HG03108 (cell line): ENCODE measurements around the gene PIM2.
A peak's percentile ranks its signal among the peaks of the same experiment; 100 is the strongest.
"Not testable (repeated sequence)": the region's sequence is repeated elsewhere in the genome, so short reads cannot be mapped to it uniquely, and the experiment has no call there.

Source experiments
- ATAC-seq: cut with Tn5 transposase; IDR thresholded peaks from one replicate; pipeline ENCODE4 v1.9.1; 2021; ENCODE audit warnings: moderate library complexity; ENCODE audit not compliant: unreplicated experiment

PIM2 gene

DNA sequence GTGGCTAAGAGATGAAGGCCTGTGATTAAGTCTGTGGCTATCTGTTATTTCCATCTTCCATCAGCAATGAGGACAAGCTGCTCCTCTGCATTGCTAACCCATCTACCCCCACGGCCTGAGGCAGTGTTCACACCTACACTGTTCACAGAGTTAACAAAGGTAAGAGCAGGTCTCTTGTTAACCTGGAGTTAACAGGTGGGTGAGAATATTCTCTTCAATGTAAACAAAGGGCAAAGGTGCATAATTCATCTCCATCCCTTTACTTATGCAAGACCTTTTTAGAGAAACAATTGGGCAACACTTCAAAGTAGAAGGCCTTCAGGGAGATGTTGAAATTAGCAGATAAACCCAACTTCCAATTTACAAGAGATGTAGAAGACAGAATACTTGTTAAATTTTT lies 10.2 kb downstream of the PIM2 start:
- ATAC-seq, result no peak

DNA sequence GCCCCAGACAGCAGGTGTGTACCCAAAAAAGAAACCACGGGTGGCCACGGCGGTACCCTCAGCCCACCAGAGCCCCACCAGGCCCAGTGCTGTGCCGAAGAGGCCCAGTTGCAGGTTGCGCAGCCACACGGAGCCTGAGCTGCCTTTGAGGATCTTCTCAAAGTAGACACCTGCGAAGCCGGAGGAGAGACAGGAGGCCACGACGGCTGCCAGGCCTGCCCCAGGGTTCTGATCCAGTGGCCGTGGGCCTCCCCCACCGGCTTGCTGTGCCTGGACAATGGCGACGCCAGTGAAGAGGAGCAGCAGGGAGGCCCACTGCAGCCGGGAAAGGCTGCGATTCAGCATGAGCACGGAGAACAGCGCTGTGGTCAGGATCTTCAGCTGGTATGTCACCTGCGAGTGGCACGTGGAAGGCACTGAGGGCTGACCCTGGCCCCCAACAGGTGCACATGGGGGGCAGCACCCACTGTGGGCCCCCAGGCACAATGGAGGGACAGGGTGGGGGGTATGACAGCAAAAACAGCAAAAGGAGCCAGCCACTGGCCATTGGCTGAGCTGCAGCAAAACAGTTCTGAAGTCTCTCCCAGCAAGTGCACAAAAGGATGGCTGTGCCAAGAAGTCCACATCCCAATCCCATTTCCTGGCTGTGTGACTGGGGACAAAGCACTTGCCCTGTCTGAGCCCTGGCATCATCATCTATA lies 13.6 kb downstream of the PIM2 start:
- ATAC-seq, result no peak

DNA sequence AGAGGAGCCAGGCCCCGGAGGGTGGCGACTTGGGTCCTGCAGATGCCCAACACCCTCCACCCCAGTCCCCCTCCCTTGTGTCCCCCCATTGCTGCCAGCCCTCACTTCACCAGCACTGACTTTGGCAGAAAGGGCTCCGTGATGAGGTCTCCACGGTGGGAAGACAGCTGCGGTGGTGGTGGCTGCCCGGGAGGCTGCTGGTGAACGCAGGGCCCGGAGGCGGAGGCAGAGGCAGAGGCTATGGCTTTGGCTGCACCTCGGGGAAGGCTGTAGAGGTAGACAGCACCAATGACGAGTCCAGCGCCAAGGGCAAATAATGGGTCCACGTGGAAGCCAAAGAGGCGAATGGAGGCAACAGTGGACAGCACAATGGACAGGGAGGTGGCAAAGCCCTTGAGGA lies 14.2 kb downstream of the PIM2 start:
- ATAC-seq, result no peak

DNA sequence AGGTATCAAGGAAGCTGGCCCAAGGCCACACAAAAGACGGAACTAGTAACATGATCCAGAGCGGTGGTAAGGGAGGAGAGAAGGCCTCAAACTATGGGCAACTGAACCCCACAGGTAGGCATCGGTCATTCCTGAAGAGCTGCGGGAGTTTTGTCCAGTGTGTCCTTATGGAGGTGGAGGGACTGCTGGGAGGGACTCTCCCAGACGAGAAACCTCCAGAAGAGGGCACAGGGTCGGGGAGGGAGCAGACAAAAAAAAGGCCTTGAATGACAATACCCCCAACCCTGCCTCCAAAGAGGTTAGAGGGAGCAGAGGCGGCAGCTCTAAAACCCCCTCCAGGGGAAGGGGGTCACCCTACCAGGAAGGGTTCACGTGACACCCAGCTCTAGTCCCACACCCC lies 14.6 kb downstream of the PIM2 start:
- ATAC-seq, result no peak

DNA sequence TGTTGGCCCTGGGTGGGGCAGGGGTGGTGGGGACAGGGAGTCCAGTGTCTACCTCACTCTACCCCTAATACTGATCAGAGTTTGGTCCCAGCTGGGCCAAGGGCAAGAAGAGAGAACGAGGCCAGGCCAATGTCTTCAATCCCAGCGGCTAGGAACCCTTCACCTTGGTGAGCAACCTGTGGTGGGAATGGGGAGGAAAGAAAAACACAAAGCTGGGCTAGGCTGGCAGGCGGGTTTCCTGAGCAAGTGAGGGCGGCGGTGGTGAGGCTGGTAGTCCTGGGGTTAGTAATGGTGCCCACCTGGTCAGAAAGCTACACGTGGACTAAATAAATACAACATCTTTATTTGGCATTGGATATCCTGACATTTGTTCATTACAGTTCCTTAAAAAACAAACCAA lies 15.5 kb downstream of the PIM2 start:
- no peak for ATAC-seq

DNA sequence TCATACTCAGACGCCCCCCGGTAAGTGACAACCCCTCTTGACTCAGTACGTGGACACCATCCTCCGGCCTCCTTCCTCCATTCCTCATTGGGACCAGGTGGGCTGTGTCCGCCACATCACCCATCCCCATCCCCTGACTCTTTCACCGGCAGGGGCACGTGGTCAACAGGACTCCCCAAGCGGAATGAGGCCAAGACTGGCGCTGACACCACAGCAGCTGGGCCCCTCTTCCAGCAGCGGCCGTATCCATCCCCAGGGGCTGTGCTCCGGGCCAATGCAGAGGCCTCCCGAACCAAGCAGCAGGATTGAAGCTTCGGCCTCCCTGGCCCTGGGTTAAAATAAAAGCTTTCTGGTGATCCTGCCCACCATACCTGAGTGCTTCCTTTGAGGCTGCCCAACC lies 16.0 kb downstream of the PIM2 start:
- ATAC-seq, result no peak

DNA sequence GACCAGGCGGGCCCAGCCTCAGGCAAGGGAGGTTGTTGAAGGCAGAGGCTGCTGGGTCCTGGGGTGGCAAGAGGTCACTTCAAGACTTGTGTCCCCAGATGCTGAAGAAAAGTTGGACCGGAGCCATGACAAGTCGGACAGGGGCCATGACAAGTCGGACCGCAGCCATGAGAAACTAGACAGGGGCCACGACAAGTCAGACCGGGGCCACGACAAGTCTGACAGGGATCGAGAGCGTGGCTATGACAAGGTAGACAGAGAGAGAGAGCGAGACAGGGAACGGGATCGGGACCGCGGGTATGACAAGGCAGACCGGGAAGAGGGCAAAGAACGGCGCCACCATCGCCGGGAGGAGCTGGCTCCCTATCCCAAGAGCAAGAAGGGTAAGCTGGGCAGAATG lies 16.7 kb downstream of the PIM2 start:
- no peak for ATAC-seq

DNA sequence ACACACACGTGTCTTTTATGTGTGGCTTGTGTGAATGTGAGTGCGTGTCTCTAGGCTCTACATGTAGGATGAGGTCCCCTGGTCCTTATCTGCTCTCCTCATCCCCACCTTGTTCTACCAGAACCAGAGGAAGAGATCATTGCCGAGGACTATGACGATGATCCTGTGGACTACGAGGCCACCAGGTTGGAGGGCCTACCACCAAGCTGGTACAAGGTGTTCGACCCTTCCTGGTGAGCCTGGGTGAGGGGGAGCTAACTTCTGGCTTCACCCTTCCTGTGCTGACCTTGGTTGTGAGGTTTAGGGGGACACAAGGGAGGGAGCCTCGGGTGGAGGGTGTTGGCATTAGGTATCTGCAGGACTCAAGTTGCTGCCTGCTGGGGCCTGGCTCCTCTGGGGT lies 17.8 kb downstream of the PIM2 start:
- ATAC-seq, result no peak

DNA sequence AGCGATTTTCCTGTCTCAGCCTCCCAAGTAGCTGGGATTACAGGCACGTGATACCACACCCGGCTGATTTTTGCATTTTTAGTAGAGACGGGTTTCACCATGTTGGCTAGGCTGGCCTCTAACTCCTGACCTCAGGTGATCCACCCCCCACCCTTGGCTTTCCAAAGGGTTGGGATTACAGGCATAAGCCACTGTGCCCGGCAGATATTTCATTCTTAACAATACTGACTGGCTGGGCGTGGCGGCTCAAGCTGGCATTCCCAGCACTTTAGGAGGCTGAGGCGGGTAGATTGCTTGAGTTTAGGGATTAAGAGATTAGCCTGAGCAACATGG lies 19.8 kb downstream of the PIM2 start:
- no peak for ATAC-seq

DNA sequence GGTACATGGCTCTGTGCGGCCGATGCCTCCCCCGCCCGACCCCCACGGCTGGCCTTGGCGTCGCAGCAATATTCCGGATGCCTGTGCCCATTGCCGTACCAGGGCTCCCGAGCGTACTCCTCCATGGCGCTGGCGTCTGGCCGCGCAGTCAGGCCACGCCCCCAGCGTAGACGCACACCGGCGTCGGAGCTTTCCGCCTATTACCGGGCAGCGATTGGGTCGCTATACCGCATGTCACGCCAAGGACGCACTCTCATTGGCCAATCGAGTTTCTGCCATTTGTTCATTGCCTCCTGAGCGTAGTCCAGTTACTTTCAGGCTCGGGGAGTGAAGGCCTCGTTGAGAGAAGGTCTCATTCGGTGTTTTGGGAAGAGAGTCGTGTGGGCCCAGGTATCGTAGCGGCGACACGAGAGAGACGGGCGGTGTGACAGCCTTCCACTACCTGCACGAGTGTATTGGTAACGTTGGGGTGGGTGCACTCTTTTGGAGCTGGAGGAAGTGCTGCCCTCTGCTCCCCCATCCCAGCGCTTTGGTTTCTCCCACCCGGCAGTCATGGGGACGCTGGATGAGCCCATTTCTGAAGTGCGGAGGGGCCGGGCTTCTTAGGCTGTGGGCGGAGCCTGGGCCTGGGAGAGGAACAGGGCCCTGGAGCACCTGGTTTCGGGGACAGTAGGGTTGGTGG lies 21.1 kb downstream of the PIM2 start, which contains the start of the genes PQBP1 and TIMM17B:
PQBP1 (plus strand) TSS at position 306 of the 682 bp plus-strand sequence. CDS start 580 bp downstream, outside the sequence.
TIMM17B (minus strand) TSS at position 144 of the 682 bp plus-strand sequence; CDS start at position 125, 19 bp downstream.
- ATAC-seq, result peak; percentile 89

DNA sequence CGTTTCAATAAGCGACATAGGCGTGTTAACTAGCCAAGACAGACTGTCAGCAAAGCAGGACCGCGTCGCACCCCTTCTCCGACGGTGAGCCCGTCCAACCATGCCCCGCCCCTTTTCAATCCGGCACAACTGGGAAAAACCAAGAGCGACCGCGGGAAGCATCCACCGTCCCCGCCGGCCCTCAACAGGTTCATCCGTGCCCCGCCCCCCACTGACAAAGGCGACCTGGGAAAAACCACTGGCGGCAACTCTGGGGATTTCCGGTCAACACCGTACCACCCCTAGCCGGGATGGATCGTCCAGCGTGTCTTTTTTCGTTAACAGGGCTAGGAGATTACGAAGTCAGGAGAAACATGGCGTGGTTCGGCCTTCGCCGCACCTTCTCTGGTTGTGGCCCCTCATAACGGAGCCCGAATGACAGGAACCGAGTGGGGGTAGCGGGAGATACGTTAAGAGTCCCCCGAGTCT lies 21.6 kb downstream of the PIM2 start:
- peak; percentile 2 for ATAC-seq

DNA sequence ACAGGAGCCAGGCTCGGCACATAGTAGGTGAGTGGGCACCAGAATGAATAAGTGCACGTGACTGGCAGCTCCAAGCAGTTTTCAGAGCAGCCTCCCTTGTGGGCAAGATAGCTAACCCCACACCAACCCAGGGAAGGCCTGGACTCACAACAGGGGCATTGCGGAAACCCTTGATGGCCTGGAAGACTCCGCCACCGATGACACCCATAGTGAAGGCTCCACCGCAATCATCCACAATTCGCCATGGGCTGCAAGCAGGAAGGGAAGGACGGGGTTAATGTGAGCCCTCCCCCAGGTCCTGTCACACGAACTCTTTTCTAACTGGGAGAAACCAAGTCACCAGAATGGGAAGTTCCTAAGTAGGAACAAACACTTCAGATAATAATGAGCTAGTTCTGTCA lies 22.2 kb downstream of the PIM2 start:
- no peak for ATAC-seq

DNA sequence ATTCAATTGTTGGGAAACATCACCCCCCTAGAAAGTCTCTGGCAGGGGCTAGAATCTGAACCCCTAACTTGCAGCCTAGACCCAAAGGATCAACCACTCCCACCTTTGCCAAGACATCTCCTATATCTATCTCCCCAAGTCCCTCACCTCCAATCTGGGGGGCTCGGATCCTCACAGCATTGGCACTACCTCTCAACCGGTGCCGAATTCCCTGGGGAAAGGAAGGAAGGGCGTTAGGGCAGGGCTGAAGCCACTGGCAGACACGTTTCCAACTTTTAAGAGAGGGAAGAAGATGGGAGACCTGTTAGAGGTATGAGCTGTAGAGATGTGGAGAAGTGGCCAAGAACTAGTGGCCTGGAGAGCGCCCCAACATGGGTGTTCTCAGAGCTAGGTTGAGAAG lies 23.9 kb downstream of the PIM2 start:
- no peak for ATAC-seq

DNA sequence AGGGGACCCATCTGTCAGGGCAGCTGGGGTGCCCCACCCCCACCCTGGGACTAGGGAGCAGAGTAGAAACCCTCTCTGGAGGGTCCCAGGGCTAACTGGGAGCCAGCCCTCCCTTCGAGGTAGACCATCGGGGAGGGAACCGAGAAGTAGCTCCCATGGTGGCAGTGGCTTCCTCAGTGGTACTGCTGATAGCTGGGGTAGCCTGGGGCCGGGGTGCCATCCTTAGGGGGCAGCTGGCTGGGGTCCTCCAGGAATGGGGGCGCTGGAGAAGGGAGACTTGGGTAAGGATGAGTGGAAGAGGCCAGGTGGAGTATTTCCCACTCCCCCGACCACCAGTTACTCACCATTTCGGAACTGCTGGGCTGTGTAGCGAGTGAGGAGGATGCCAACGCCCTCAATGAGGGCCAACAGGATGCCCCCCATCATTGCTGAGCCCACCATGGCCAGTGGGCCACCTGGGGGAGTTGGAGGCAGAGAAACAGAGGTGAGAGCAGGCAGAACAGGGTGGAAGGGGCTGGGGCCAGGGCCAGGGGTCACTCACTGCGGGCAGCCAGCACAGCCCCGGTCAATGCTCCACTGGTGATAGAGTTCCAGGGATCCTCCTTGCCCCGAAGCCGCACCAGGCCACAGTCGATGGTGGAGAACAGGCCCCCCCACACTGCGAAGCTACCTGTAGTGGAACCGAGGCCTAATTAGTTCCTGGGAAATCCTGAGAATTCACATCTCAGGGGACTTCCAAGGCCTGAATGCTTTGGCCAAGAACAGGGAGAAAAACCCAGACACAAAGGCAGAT lies 25.1 kb downstream of the PIM2 start:
- no peak for ATAC-seq

DNA sequence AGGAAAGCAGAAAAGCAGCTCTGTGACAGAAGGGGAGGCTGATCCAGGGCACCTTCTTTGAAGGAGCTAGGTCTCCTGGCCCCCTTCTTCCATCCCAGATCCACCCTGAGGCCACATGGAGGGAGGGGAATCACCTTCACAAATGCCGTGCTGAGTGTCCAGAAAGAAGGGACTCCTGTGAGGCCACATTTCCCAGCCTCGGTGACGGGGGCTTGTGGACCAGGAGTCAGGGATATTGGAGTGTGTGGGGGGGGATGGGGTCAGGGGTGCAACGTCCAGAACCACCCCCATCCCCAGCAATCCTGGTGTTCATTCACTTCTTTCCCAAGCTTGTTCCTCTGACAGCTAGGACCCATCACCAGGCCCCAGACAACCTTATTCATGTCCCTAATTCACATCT lies 25.9 kb downstream of the PIM2 start:
- ATAC-seq, result no peak

DNA sequence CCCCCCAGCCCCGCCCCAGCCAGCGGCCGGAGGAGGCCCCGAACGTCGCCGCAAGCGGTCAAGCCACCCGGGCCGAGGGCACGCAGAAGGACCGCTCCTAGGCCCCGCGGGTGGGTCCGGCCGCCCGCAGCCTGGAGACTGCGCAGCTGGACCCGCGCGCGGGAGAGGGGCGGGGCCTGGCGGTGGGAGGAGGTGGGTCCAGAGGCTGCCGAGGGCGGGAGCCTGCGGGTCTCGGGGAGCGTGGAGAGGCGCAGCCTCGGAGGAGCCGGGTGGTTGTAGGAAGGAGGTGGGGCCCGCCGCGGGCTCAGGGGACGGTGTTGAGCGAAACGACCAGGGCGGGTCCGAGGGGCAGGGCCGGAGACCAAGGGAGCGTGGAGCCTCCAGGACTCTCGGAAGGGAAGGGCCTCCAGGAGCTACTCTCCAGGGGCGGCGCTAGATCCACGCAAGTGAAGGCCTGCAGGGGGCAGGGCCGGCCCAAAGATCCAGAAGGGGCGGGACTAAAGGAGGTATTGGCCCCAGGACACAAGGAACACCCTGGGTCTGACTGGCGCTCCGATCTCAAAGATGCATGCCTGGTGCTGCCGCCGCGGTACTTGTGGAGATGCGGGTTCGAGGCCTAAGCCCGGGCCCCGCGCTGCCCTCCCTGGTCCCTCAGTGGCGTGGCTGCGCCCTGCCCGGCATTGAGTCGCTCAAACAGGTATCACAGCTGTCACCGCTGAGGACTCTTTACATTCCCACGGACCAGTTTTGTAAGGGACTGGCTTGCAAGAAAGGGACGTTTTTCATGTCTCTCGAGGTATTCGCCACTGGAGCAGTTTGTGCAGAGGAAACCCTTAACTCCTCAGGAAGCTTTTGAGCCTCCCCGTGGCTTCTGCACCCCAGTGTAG lies 27.2 kb downstream of the PIM2 start:
- peak; percentile 78 for ATAC-seq

DNA sequence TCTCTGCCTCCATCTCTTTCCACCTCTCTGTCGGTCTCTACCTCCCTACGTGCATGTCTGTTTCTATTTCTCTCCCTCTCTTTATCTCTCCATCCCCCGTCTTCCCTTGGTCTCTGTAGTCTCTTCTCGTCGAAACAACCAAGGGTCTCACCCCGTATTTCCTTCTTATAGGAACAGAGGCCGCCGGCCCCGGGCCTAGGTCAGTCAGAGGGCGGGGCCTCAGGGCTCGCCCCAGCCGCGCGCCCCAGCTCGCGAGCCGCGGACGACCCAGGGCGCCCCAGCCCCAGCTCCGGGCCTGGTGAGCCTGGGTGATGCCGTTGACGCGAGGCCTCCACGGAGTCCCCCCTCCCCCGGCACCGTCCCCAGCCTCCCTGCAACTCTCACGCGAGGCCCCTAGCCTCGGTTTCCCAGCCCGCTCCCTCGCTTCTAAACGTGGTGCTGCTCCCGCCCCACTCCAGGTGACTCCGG lies 27.9 kb downstream of the PIM2 start:
- peak; percentile 37 for ATAC-seq

DNA sequence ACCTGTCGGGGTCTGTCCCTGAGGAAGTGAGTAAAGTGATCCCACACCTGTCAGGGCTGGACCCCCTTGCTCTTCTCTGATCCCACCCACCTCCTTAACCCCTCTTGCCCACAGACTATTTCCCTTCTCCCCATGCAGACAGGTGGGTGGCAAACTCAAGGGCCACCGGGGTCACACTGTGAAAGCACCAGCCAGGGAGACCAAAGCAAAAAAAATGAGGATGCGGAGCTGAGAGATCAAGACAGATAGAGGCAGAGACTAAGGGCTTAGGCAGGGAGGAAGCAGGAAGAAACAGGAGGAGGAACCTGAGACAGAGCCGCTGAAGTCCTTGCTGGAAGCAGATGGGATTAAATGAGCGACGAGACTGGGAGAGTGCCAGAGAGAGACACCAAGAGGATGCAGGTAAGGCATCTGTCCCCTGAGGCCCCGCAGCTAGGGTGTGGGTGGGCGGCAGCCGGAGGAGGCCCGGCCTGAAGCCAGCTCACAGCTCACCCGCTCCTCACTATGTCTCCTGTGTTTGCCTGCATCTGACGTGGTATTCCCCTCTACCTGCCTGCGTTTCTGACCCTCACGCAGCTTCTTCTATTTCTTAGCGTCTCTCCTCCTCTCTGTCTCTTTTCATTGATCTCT lies 28.4 kb downstream of the PIM2 start:
- no peak for ATAC-seq

DNA sequence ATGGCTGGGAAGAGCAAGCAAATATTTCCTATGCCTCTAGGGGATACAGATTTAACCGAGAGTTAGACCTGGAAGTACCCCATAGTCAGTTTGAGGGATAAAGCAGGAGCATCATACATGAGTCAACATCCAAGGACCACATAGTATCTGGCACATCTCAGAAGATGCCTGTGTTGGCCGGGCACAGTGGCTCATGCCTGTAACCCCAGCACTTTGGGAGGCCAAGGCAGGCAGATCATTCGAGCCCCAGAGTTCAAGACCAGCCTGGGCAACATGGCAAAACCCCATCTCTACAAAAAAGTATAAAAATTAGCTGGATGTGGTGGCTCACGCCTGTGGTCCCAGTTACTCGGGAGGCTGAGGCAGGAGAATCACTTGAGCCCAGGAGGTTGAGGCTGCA lies 32.2 kb downstream of the PIM2 start:
- ATAC-seq, result not testable (repeated sequence)

DNA sequence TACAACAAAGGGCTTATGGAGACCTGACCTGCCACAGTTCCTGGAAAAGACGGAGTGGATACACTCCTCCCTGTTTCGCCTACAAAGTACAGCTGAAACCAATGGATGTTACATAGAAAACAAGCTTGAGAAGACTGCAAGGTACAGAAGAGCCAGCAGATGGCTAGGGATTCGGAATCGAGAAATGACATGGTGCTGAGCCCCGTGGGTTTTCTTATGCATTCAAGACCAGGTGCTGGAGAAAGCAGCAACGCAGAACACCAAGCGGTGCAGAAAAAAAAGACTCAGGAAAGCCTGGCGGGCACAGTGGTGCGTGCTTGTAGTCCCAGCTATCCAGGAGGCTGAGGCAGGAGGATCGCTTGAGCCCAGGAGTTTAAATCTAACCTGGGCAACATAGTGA lies 35.1 kb downstream of the PIM2 start:
- ATAC-seq, result no peak
